ENCODE measurements around the gene JRKL. TPM values are rescaled to one million over a fixed set of nuclear protein-coding genes. Genes with fewer than 3 reads are reported as not detected.
A peak's percentile ranks its signal among the peaks of the same experiment; 100 is the strongest.

The JRKL gene
- total and polyA plus RNA-seq, 2 of the 8 experiments (the other 6 are each of a cell fraction or from before 2014, with no cell fraction given) = 1.4 to 4.9 TPM

DNA sequence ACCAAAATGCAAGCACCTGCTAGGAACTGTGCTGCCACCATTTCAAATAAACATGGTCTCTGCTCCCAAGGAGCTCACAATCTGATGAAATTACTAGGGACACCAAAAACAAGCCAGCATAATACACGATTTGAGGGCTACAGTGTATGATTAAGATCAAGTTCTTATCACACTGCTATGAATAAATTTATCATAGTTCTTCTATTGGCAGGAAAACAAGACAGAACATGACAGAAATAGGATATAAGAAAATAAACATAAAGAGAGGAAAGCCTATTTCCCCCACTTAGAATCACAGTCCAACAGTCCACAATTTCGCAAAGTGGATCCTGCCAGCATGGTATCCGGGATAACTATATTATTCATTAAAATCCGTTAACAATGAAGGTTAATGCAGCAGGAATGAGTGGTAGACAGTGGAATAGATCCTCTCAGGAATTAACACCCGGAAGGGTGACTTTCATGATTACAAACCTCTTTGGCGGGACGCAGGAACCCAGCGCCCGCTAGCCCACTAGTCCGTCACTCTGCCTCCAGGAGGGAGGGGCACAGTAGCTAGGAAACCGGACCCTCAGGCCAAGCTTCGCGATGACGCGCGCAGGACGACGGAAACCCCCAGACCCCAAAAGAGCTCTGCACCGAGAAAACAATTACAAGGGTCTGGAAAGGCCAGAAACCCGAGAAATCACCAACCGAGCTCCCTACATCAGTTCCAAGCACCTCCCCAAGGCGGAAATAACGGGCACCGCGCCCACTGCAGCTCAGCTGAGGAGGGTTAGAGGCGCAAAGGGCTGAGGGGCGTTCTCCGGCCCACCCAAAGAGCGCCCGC lies 708 bp upstream of the JRKL start (continued):
- TF ChIP-seq, protein P1, sequence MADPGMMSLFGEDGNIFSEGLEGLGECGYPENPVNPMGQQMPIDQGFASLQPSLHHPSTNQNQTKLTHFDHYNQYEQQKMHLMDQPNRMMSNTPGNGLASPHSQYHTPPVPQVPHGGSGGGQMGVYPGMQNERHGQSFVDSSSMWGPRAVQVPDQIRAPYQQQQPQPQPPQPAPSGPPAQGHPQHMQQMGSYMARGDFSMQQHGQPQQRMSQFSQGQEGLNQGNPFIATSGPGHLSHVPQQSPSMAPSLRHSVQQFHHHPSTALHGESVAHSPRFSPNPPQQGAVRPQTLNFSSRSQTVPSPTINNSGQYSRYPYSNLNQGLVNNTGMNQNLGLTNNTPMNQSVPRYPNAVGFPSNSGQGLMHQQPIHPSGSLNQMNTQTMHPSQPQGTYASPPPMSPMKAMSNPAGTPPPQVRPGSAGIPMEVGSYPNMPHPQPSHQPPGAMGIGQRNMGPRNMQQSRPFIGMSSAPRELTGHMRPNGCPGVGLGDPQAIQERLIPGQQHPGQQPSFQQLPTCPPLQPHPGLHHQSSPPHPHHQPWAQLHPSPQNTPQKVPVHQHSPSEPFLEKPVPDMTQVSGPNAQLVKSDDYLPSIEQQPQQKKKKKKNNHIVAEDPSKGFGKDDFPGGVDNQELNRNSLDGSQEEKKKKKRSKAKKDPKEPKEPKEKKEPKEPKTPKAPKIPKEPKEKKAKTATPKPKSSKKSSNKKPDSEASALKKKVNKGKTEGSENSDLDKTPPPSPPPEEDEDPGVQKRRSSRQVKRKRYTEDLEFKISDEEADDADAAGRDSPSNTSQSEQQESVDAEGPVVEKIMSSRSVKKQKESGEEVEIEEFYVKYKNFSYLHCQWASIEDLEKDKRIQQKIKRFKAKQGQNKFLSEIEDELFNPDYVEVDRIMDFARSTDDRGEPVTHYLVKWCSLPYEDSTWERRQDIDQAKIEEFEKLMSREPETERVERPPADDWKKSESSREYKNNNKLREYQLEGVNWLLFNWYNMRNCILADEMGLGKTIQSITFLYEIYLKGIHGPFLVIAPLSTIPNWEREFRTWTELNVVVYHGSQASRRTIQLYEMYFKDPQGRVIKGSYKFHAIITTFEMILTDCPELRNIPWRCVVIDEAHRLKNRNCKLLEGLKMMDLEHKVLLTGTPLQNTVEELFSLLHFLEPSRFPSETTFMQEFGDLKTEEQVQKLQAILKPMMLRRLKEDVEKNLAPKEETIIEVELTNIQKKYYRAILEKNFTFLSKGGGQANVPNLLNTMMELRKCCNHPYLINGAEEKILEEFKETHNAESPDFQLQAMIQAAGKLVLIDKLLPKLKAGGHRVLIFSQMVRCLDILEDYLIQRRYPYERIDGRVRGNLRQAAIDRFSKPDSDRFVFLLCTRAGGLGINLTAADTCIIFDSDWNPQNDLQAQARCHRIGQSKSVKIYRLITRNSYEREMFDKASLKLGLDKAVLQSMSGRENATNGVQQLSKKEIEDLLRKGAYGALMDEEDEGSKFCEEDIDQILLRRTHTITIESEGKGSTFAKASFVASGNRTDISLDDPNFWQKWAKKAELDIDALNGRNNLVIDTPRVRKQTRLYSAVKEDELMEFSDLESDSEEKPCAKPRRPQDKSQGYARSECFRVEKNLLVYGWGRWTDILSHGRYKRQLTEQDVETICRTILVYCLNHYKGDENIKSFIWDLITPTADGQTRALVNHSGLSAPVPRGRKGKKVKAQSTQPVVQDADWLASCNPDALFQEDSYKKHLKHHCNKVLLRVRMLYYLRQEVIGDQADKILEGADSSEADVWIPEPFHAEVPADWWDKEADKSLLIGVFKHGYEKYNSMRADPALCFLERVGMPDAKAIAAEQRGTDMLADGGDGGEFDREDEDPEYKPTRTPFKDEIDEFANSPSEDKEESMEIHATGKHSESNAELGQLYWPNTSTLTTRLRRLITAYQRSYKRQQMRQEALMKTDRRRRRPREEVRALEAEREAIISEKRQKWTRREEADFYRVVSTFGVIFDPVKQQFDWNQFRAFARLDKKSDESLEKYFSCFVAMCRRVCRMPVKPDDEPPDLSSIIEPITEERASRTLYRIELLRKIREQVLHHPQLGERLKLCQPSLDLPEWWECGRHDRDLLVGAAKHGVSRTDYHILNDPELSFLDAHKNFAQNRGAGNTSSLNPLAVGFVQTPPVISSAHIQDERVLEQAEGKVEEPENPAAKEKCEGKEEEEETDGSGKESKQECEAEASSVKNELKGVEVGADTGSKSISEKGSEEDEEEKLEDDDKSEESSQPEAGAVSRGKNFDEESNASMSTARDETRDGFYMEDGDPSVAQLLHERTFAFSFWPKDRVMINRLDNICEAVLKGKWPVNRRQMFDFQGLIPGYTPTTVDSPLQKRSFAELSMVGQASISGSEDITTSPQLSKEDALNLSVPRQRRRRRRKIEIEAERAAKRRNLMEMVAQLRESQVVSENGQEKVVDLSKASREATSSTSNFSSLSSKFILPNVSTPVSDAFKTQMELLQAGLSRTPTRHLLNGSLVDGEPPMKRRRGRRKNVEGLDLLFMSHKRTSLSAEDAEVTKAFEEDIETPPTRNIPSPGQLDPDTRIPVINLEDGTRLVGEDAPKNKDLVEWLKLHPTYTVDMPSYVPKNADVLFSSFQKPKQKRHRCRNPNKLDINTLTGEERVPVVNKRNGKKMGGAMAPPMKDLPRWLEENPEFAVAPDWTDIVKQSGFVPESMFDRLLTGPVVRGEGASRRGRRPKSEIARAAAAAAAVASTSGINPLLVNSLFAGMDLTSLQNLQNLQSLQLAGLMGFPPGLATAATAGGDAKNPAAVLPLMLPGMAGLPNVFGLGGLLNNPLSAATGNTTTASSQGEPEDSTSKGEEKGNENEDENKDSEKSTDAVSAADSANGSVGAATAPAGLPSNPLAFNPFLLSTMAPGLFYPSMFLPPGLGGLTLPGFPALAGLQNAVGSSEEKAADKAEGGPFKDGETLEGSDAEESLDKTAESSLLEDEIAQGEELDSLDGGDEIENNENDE (IDR thresholded peaks at IDR 0.05; ENCODE audit: insufficient replicate concordance, low read length) = no peak
- no peak for TF ChIP-seq TEAD4 (IDR thresholded peaks at IDR 0.05; ENCODE audit: low read depth, low read length)
- TF ChIP-seq NANOG (IDR thresholded peaks at IDR 0.05; ENCODE audit: insufficient read depth, low read depth, low read length, poor library complexity, severe bottlenecking) = no peak
- TF ChIP-seq KDM1A (IDR thresholded peaks at IDR 0.05; ENCODE audit: borderline replicate concordance, low read length) = no peak
- TF ChIP-seq JUND (IDR thresholded peaks at IDR 0.05; ENCODE audit: low read length) = no peak
- 0 out of 3 replicates have a peak, but pooled peaks of 1 of the 2 experiments have one; percentile 49 for TF ChIP-seq POLR2A (IDR thresholded peaks at IDR 0.05; ENCODE audit: control extremely low read depth in 1 of 2, low read depth in 2 of 2, low read length in 2 of 2)
- no peak for TF ChIP-seq FOSL1 (IDR thresholded peaks at IDR 0.05; ENCODE audit: insufficient read depth, low read depth, low read length)
- TF ChIP-seq EGR1 (IDR thresholded peaks at IDR 0.05; ENCODE audit: borderline replicate concordance, low read depth, low read length) = no peak
- no peak for TF ChIP-seq RAD21 (IDR thresholded peaks at IDR 0.05 in 1 of 2, conservative IDR thresholded peaks at IDR 0.05 in 1 of 2; ENCODE audit: low read depth in 2 of 2, low read length in 2 of 2)
- TF ChIP-seq BRCA1 (IDR thresholded peaks at IDR 0.05; ENCODE audit: low read depth, low read length) = no peak
